ENCODE data around the gene EFCAB12. TPM values are rescaled to one million over a fixed set of nuclear protein-coding genes. Genes with fewer than 3 reads are reported as not detected.

Gene EFCAB12
- total and polyA plus RNA-seq, 2 of the 13 experiments (the other 11 are each of a cell fraction or from before 2014, with no cell fraction given): 0.31 to 2.4 TPM

DNA sequence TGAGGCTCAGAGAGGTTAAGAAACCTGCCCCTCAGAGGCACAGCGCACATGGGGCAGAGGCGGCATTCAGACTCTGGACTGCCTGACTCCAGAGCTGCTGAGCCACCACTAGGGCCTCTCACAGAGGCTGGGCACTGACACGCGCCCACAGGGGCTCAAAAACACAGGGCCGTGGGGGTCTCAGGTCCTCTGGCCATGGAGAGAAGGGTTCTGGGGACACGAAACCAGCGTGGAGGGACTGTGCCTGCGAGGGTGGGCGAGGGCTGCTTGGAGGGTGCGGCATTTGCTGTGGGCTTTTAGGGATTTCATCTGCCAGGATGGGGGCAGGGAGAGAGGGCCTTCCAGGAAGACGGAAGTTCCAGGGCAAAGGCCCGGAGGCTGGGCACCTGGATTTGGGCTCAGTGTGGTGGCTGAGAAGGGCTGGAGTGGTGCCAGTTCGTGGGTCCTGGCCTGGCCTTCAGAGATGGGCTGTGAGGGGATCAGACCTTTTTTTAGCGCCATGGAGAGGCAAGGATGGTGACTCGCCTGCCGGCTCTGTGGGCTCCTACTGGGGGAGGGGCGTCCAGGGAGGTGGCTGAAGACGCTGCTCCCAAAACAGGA lies 69.6 kb downstream of the EFCAB12 start:
- H3K79me2 ChIP-seq (ENCODE audit: insufficient read depth, low read length): no peaks in the 10 kb centered on the region
- DNase-seq (ENCODE audit: low spot score) (no peak), ATAC-seq (peak; percentile 21; the same call in 1 of the 3 replicates), FAIRE-seq (no peak)
- peaks cover 34% of the 10 kb centered on the region for H3K4me1 ChIP-seq (ENCODE audit: insufficient read depth, low read length)
- WGBS (ENCODE audit: low lambda C conversion rate): 40% methylated on average over 12 of the region's 18 CpGs
- BruUV-seq (replicated peaks): no TSS peak
- no peak overlapping the region for H3K27ac ChIP-seq (ENCODE audit: extremely low read length, insufficient read depth, low read length)
- H3K4me2 ChIP-seq (ENCODE audit: low read depth, low read length): peak overlapping the region; percentile 36; the same call in 1 of the 2 replicates
- peaks cover 6 to 57% of the 10 kb centered on the region in 2 experiments; a peak in 4 of 5 replicates for H3K27me3 ChIP-seq (ENCODE audit: control insufficient read depth in 1 of 2, insufficient read depth in 2 of 2, low read length in 2 of 2)
- H2AFZ ChIP-seq (ENCODE audit: low read length): no peak overlapping the region
- TF ChIP-seq FOXJ3 (CRISPR knock-in tag; IDR thresholded peaks at IDR 0.05; ENCODE audit: borderline replicate concordance) (no peak), BORCS8-MEF2B (CRISPR knock-in tag; IDR thresholded peaks at IDR 0.05) (no peak), ZMYM3 (CRISPR knock-in tag; IDR thresholded peaks at IDR 0.05) (peak; percentile 84), ZNF121 (CRISPR knock-in tag; IDR thresholded peaks at IDR 0.05) (0 out of 2 replicates have a peak, but pooled peaks have one; percentile 12), KDM1A (CRISPR knock-in tag; IDR thresholded peaks at IDR 0.05) (no peak), HNRNPL (IDR thresholded peaks at IDR 0.05; ENCODE audit: low read depth, low read length) (0 out of 2 replicates have a peak, but pooled peaks have one; percentile 31), ZNF768 (CRISPR knock-in tag; IDR thresholded peaks at IDR 0.05) (peak; percentile 97), TBX3 (IDR thresholded peaks at IDR 0.05; ENCODE audit: borderline replicate concordance) (no peak), ZNF619 (CRISPR knock-in tag; IDR thresholded peaks at IDR 0.05) (no peak)
- TF ChIP-seq, protein P1, sequence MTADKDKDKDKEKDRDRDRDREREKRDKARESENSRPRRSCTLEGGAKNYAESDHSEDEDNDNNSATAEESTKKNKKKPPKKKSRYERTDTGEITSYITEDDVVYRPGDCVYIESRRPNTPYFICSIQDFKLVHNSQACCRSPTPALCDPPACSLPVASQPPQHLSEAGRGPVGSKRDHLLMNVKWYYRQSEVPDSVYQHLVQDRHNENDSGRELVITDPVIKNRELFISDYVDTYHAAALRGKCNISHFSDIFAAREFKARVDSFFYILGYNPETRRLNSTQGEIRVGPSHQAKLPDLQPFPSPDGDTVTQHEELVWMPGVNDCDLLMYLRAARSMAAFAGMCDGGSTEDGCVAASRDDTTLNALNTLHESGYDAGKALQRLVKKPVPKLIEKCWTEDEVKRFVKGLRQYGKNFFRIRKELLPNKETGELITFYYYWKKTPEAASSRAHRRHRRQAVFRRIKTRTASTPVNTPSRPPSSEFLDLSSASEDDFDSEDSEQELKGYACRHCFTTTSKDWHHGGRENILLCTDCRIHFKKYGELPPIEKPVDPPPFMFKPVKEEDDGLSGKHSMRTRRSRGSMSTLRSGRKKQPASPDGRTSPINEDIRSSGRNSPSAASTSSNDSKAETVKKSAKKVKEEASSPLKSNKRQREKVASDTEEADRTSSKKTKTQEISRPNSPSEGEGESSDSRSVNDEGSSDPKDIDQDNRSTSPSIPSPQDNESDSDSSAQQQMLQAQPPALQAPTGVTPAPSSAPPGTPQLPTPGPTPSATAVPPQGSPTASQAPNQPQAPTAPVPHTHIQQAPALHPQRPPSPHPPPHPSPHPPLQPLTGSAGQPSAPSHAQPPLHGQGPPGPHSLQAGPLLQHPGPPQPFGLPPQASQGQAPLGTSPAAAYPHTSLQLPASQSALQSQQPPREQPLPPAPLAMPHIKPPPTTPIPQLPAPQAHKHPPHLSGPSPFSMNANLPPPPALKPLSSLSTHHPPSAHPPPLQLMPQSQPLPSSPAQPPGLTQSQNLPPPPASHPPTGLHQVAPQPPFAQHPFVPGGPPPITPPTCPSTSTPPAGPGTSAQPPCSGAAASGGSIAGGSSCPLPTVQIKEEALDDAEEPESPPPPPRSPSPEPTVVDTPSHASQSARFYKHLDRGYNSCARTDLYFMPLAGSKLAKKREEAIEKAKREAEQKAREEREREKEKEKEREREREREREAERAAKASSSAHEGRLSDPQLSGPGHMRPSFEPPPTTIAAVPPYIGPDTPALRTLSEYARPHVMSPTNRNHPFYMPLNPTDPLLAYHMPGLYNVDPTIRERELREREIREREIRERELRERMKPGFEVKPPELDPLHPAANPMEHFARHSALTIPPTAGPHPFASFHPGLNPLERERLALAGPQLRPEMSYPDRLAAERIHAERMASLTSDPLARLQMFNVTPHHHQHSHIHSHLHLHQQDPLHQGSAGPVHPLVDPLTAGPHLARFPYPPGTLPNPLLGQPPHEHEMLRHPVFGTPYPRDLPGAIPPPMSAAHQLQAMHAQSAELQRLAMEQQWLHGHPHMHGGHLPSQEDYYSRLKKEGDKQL (CRISPR knock-in tag; IDR thresholded peaks at IDR 0.05; ENCODE audit: low read depth): no peak
- TF ChIP-seq, protein P2, sequence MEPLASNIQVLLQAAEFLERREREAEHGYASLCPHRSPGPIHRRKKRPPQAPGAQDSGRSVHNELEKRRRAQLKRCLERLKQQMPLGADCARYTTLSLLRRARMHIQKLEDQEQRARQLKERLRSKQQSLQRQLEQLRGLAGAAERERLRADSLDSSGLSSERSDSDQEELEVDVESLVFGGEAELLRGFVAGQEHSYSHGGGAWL (CRISPR knock-in tag; IDR thresholded peaks at IDR 0.05): no peak
- TF ChIP-seq, protein P3, sequence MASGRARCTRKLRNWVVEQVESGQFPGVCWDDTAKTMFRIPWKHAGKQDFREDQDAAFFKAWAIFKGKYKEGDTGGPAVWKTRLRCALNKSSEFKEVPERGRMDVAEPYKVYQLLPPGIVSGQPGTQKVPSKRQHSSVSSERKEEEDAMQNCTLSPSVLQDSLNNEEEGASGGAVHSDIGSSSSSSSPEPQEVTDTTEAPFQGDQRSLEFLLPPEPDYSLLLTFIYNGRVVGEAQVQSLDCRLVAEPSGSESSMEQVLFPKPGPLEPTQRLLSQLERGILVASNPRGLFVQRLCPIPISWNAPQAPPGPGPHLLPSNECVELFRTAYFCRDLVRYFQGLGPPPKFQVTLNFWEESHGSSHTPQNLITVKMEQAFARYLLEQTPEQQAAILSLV (CRISPR knock-in tag; IDR thresholded peaks at IDR 0.05; ENCODE audit: borderline replicate concordance): no peak
- H3K4me3 ChIP-seq (replicated peaks in 1 of 3; ENCODE audit: insufficient read depth in 1 of 3, low read depth in 2 of 3, low read length in 3 of 3): no peak overlapping the region
- H3K36me3 ChIP-seq (replicated peaks in 1 of 2; ENCODE audit: control insufficient read depth in 1 of 2, insufficient read depth in 2 of 2, low read length in 2 of 2): no peaks in the 10 kb centered on the region
- no peaks in the 10 kb centered on the region for H4K20me1 ChIP-seq (ENCODE audit: insufficient read depth, low read length)
- ChIA-PET POLR2A (no interaction called here), CTCF (ENCODE audit: low intra/inter-chr PET ratio, low total read pairs) (no interaction called here)
- in situ Hi-C loops (cut with HindIII; ENCODE audit: extremely low pct_ligation_motif_present, low pct_unique_long_range_greater_than_20kb): no loop called here
- intact Hi-C loops (cut with micrococcal nuclease; ENCODE audit: unreplicated experiment): no loop called here
- no peaks in the 10 kb centered on the region for H3K9me3 ChIP-seq (ENCODE audit: low read length)
- no peak overlapping the region for H3K9ac ChIP-seq (ENCODE audit: insufficient read depth, low read depth, low read length)

All from HepG2 (cell line).